HEK293 (cell line): ENCODE results near the gene CENPN.

Source experiments
- CTCF ChIA-PET: fragments of 350-600 bp; formaldehyde crosslinking; extraction: SDS; loops from one replicate; lab custom pipeline; 2021; ENCODE audit warnings: antibody characterized with exemption; lab: Yijun Ruan, JAX
- POLR2A ChIA-PET: fragments of 300-600 bp; formaldehyde crosslinking; extraction: SDS; loops from one replicate; lab custom pipeline; 2020; ENCODE audit warnings: antibody characterized with exemption, inconsistent platforms; lab: Yijun Ruan, JAX
- H3K27ac ChIP-seq: fragments of 200-500 bp; sonication (Bioruptor generic); 2 replicates; pipeline ENCODE4 v1.5.1; 2014; ENCODE audit warnings: low read depth, low read length, control low read depth, inconsistent platforms; ENCODE audit errors: extremely low read depth
- H3K36me3 ChIP-seq, 2 experiments: fragments of 200-500 bp in 1 of 2; sonication (Bioruptor generic) in 1 of 2; 1 replicate in 1 of 2; 2 replicates in 1 of 2; pipeline ENCODE4 v1.5.1; 2014 to 2017; ENCODE audit warnings: inconsistent platforms in 2 of 2, low read length in 2 of 2; ENCODE audit not compliant: control insufficient read depth in 2 of 2, insufficient read depth in 1 of 2
- H3K4me1 ChIP-seq: fragments of 200-500 bp; sonication (Bioruptor generic); 2 replicates; pipeline ENCODE4 v1.5.1; 2014; ENCODE audit warnings: mild to moderate bottlenecking, low read length, inconsistent platforms; ENCODE audit not compliant: control insufficient read depth, insufficient read depth
- H3K4me3 ChIP-seq: 2 replicates; pipeline ENCODE4 v1.5.1; 2011; ENCODE audit warnings: low read depth, mild to moderate bottlenecking, control low read depth, low read length, moderate library complexity
- H3K9me3 ChIP-seq: fragments of 200-500 bp; sonication (Bioruptor generic); 2 replicates; pipeline ENCODE4 v1.5.1; 2014; ENCODE audit warnings: low read depth, low read length, inconsistent platforms; ENCODE audit not compliant: control insufficient read depth, insufficient read depth
- GLIS1 ChIP-seq: fragments of 450-650 bp; formaldehyde crosslinking; IDR thresholded peaks from 2 replicates; pipeline ENCODE4 v1.5.1; 2016; ENCODE audit warnings: missing biosample characterization, missing genetic modification characterization
- GLIS2 ChIP-seq: fragments of 450-650 bp; formaldehyde crosslinking; IDR thresholded peaks from 2 replicates; pipeline ENCODE4 v1.5.1; 2016; ENCODE audit warnings: missing biosample characterization, missing genetic modification characterization
- HOXA7 ChIP-seq: sonication (generic); formaldehyde crosslinking; IDR thresholded peaks from 2 replicates; pipeline ENCODE4 v1.8.1; 2022; ENCODE audit warnings: missing genetic modification reagents, borderline replicate concordance
- INSM2 ChIP-seq: fragments of 450-650 bp; formaldehyde crosslinking; IDR thresholded peaks from 2 replicates; pipeline ENCODE4 v1.5.1; 2016; ENCODE audit warnings: missing biosample characterization, missing genetic modification characterization
- KLF10 ChIP-seq: fragments of 450-650 bp; IDR thresholded peaks from 2 replicates; pipeline ENCODE4 v1.5.1; 2018; ENCODE audit warnings: missing biosample characterization, mild to moderate bottlenecking, missing genetic modification characterization
- KLF9 ChIP-seq: fragments of 450-650 bp; formaldehyde crosslinking; IDR thresholded peaks from 2 replicates; pipeline ENCODE4 v1.5.1; 2016; ENCODE audit warnings: missing biosample characterization, missing genetic modification characterization, low read depth
- PATZ1 ChIP-seq: fragments of 450-650 bp; formaldehyde crosslinking; IDR thresholded peaks from 2 replicates; pipeline ENCODE4 v1.5.1; 2016; ENCODE audit warnings: missing biosample characterization, missing genetic modification characterization
- SCRT1 ChIP-seq: fragments of 450-650 bp; formaldehyde crosslinking; IDR thresholded peaks from 2 replicates; pipeline ENCODE4 v1.5.1; 2016; ENCODE audit warnings: missing biosample characterization, missing genetic modification characterization, borderline replicate concordance
- TCF7L2 ChIP-seq: IDR thresholded peaks from 2 replicates; pipeline ENCODE4 v1.6.1; 2011; ENCODE audit warnings: low read depth, mild to moderate bottlenecking, inconsistent platforms, low read length, moderate library complexity, borderline replicate concordance
- ZBTB17 ChIP-seq: fragments of 450-650 bp; formaldehyde crosslinking; IDR thresholded peaks from 2 replicates; pipeline ENCODE4 v1.5.1; 2016; ENCODE audit warnings: missing biosample characterization, missing genetic modification characterization
- ZBTB8A ChIP-seq: fragments of 450-650 bp; formaldehyde crosslinking; IDR thresholded peaks from 2 replicates; pipeline ENCODE4 v1.5.1; 2016; ENCODE audit warnings: missing biosample characterization, missing genetic modification characterization
- ZEB2 ChIP-seq: fragments of 450-650 bp; formaldehyde crosslinking; IDR thresholded peaks from 2 replicates; pipeline ENCODE4 v1.5.1; 2016; ENCODE audit warnings: missing biosample characterization, missing genetic modification characterization
- ZIC2 ChIP-seq: fragments of 450-650 bp; formaldehyde crosslinking; IDR thresholded peaks from 2 replicates; pipeline ENCODE4 v1.5.1; 2016; ENCODE audit warnings: missing biosample characterization, missing genetic modification characterization
- ZNF114 ChIP-seq: fragments of 450-650 bp; formaldehyde crosslinking; IDR thresholded peaks from 2 replicates; pipeline ENCODE4 v1.5.0; 2017; ENCODE audit warnings: missing biosample characterization, missing genetic modification characterization
- ZNF133 ChIP-seq: fragments of 450-650 bp; formaldehyde crosslinking; IDR thresholded peaks from 2 replicates; pipeline ENCODE4 v1.5.1; 2016; ENCODE audit warnings: missing biosample characterization, missing genetic modification characterization
- ZNF157 ChIP-seq: fragments of 450-650 bp; formaldehyde crosslinking; IDR thresholded peaks from 2 replicates; pipeline ENCODE4 v1.5.1; 2016; ENCODE audit warnings: missing biosample characterization, missing genetic modification characterization
- ZNF221 ChIP-seq: fragments of 450-650 bp; formaldehyde crosslinking; IDR thresholded peaks from 2 replicates; pipeline ENCODE4 v1.5.1; 2017; ENCODE audit warnings: missing biosample characterization, missing genetic modification characterization, borderline replicate concordance
- ZNF341 ChIP-seq: fragments of 450-650 bp; formaldehyde crosslinking; IDR thresholded peaks from 2 replicates; pipeline ENCODE4; 2016; ENCODE audit warnings: low read depth, missing biosample characterization, missing genetic modification characterization
- ZNF350 ChIP-seq: fragments of 450-650 bp; formaldehyde crosslinking; IDR thresholded peaks from 2 replicates; pipeline ENCODE4 v1.5.0; 2017; ENCODE audit warnings: missing biosample characterization, mild to moderate bottlenecking, missing genetic modification characterization
- ZNF398 ChIP-seq: fragments of 450-650 bp; formaldehyde crosslinking; IDR thresholded peaks from 2 replicates; pipeline ENCODE4 v1.5.1; 2017; ENCODE audit warnings: missing biosample characterization, missing genetic modification characterization
- ZNF426 ChIP-seq: fragments of 450-650 bp; formaldehyde crosslinking; IDR thresholded peaks from 2 replicates; pipeline ENCODE4 v1.5.1; 2017; ENCODE audit warnings: missing biosample characterization, missing genetic modification characterization, mild to moderate bottlenecking, inconsistent platforms, moderate library complexity
- ZNF529 ChIP-seq: fragments of 450-650 bp; formaldehyde crosslinking; IDR thresholded peaks from 2 replicates; pipeline ENCODE4 v1.5.1; 2017; ENCODE audit warnings: missing genetic modification characterization, missing biosample characterization; ENCODE audit not compliant: insufficient replicate concordance
- ZNF624 ChIP-seq: fragments of 450-650 bp; formaldehyde crosslinking; IDR thresholded peaks from 2 replicates; pipeline ENCODE4 v1.5.1; 2017; ENCODE audit warnings: missing biosample characterization, missing genetic modification characterization
- ZNF629 ChIP-seq: fragments of 450-650 bp; formaldehyde crosslinking; IDR thresholded peaks from 2 replicates; pipeline ENCODE4 v1.5.1; 2017; ENCODE audit warnings: missing biosample characterization, missing genetic modification characterization
- ZNF707 ChIP-seq: fragments of 450-650 bp; formaldehyde crosslinking; IDR thresholded peaks from 2 replicates; pipeline ENCODE4 v1.5.1; 2016; ENCODE audit warnings: missing biosample characterization, missing genetic modification characterization
- ZNF76 ChIP-seq: fragments of 450-650 bp; formaldehyde crosslinking; IDR thresholded peaks from 2 replicates; pipeline ENCODE4; 2016; ENCODE audit warnings: low read depth, missing biosample characterization, missing genetic modification characterization, borderline replicate concordance
- ZNF785 ChIP-seq: fragments of 450-650 bp; formaldehyde crosslinking; IDR thresholded peaks from 2 replicates; pipeline ENCODE4 v1.5.1; 2016; ENCODE audit warnings: missing biosample characterization, missing genetic modification characterization
- ZSCAN23 ChIP-seq: fragments of 450-650 bp; formaldehyde crosslinking; IDR thresholded peaks from 2 replicates; pipeline ENCODE4 v1.5.1; 2016; ENCODE audit warnings: missing biosample characterization, missing genetic modification characterization
- TF ChIP-seq, protein P1 (sequence below): fragments of 450-650 bp; formaldehyde crosslinking; IDR thresholded peaks from 2 replicates; pipeline ENCODE4 v1.5.1; 2016; ENCODE audit warnings: missing biosample characterization, missing genetic modification characterization

Gene CENPN, protein sequence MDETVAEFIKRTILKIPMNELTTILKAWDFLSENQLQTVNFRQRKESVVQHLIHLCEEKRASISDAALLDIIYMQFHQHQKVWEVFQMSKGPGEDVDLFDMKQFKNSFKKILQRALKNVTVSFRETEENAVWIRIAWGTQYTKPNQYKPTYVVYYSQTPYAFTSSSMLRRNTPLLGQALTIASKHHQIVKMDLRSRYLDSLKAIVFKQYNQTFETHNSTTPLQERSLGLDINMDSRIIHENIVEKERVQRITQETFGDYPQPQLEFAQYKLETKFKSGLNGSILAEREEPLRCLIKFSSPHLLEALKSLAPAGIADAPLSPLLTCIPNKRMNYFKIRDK

GRCh38 chr16:81006813-81007695 lies at the start of gene CENPN, which contains the start of gene CMC2:
Gene CENPN (plus strand): TSS chr16:81007214. CDS start chr16:81011940, 4,726 bp downstream.
Gene CMC2 (minus strand): TSS chr16:81006885. CDS start chr16:80997394, 9,491 bp downstream.
- POLR2A ChIA-PET: interaction anchor here (0.6 to 1.4 kb wide), 11 partner anchors 9 to 308 kb away, joined by 3 to 12 read pairs (median 4); partner anchors contain the start of genes ATMIN, C16orf46 and GAN
- Histone ChIP-seq H3K36me3 (peaks cover 2 to 24% of the 10 kb centered on the region in 2 experiments; a peak in 1 of 3 replicates), H3K4me3 (peak within 1 kb of the TSS; percentile 70), H3K9me3 (no peaks in the 10 kb centered on the region), H3K27ac (peak within 1 kb of the TSS; percentile 86), H3K4me1 (0 out of 2 replicates have a peak, but pooled peaks cover 3% of the 10 kb centered on the region)
- CTCF ChIA-PET: interaction anchor here (2.7 kb wide), 1 partner anchor 28 kb away, joined by 6 read pairs; the partner anchor contains the start of gene ATMIN
- TF ChIP-seq ZNF114: no peak
- TF ChIP-seq ZBTB8A (tag by site-specific recombination): peak; percentile 94
- TF ChIP-seq ZEB2 (tag by site-specific recombination): peak; percentile 96
- no peak for TF ChIP-seq ZNF133 (tag by site-specific recombination)
- no peak for TF ChIP-seq ZNF707 (tag by site-specific recombination)
- TF ChIP-seq, protein P1, sequence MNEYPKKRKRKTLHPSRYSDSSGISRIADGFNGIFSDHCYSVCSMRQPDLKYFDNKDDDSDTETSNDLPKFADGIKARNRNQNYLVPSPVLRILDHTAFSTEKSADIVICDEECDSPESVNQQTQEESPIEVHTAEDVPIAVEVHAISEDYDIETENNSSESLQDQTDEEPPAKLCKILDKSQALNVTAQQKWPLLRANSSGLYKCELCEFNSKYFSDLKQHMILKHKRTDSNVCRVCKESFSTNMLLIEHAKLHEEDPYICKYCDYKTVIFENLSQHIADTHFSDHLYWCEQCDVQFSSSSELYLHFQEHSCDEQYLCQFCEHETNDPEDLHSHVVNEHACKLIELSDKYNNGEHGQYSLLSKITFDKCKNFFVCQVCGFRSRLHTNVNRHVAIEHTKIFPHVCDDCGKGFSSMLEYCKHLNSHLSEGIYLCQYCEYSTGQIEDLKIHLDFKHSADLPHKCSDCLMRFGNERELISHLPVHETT: peak; percentile 8
- no peak for TF ChIP-seq ZNF221 (tag by site-specific recombination)
- peak; percentile 76; the same call in 1 of the 2 replicates for TF ChIP-seq ZNF350 (tag by site-specific recombination)
- TF ChIP-seq ZBTB17: peak; percentile 61
- TF ChIP-seq ZIC2: peak; percentile 23; the same call in 1 of the 2 replicates
- TF ChIP-seq INSM2 (tag by site-specific recombination): 0 out of 2 replicates have a peak, but pooled peaks have one; percentile 19
- peak; percentile 89 for TF ChIP-seq KLF9
- no peak for TF ChIP-seq ZNF426
- TF ChIP-seq ZNF76 (tag by site-specific recombination): peak; percentile 62
- no peak for TF ChIP-seq ZNF157 (tag by site-specific recombination)
- TF ChIP-seq GLIS2 (tag by site-specific recombination): peak; percentile 84
- TF ChIP-seq ZNF629 (tag by site-specific recombination): peak; percentile 98
- peak; percentile 44 for TF ChIP-seq ZNF398 (tag by site-specific recombination)
- no peak for TF ChIP-seq ZNF529 (tag by site-specific recombination)
- peak; percentile 95 for TF ChIP-seq PATZ1 (tag by site-specific recombination)
- TF ChIP-seq HOXA7: no peak
- TF ChIP-seq SCRT1 (tag by site-specific recombination): peak; percentile 87
- no peak; the same call in 1 of the 2 replicates for TF ChIP-seq ZNF785 (tag by site-specific recombination)
- TF ChIP-seq ZNF624 (tag by site-specific recombination): no peak
- TF ChIP-seq ZNF341 (tag by site-specific recombination): peak; percentile 96
- TF ChIP-seq KLF10 (tag by site-specific recombination): peak; percentile 87
- peak; percentile 69; the same call in 1 of the 2 replicates for TF ChIP-seq TCF7L2
- TF ChIP-seq GLIS1 (tag by site-specific recombination): peak; percentile 68
- TF ChIP-seq ZSCAN23 (tag by site-specific recombination): peak; percentile 60; the same call in 1 of the 2 replicates
